ENCODE results near the gene PAX7.

DNA sequence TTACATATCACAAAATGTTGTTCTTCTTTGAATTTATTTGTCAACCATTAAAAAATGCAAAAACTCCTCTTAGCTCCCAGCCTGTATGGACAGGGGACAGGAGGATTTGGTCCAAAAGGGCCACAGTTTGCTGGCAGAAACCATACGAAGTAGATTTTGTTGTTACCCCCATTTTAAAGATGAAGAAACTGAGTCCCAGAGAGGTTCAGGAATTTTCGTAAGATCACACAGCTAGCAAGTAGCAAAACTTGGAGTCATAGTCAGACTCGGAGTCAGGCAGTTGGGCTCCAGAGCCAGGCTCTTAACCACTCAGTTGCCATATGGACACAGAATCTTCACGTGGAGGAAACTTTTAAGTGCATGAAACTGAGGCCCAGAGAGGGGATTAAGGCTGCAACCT is 137.4 kb downstream of the PAX7 start:
- TF ChIP-seq, protein P1, sequence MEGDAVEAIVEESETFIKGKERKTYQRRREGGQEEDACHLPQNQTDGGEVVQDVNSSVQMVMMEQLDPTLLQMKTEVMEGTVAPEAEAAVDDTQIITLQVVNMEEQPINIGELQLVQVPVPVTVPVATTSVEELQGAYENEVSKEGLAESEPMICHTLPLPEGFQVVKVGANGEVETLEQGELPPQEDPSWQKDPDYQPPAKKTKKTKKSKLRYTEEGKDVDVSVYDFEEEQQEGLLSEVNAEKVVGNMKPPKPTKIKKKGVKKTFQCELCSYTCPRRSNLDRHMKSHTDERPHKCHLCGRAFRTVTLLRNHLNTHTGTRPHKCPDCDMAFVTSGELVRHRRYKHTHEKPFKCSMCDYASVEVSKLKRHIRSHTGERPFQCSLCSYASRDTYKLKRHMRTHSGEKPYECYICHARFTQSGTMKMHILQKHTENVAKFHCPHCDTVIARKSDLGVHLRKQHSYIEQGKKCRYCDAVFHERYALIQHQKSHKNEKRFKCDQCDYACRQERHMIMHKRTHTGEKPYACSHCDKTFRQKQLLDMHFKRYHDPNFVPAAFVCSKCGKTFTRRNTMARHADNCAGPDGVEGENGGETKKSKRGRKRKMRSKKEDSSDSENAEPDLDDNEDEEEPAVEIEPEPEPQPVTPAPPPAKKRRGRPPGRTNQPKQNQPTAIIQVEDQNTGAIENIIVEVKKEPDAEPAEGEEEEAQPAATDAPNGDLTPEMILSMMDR (IDR thresholded peaks at IDR 0.05): no peak
- no peak for TF ChIP-seq POLR2A (IDR thresholded peaks at IDR 0.05)
